ENCODE data around the gene RFNG.

DNA sequence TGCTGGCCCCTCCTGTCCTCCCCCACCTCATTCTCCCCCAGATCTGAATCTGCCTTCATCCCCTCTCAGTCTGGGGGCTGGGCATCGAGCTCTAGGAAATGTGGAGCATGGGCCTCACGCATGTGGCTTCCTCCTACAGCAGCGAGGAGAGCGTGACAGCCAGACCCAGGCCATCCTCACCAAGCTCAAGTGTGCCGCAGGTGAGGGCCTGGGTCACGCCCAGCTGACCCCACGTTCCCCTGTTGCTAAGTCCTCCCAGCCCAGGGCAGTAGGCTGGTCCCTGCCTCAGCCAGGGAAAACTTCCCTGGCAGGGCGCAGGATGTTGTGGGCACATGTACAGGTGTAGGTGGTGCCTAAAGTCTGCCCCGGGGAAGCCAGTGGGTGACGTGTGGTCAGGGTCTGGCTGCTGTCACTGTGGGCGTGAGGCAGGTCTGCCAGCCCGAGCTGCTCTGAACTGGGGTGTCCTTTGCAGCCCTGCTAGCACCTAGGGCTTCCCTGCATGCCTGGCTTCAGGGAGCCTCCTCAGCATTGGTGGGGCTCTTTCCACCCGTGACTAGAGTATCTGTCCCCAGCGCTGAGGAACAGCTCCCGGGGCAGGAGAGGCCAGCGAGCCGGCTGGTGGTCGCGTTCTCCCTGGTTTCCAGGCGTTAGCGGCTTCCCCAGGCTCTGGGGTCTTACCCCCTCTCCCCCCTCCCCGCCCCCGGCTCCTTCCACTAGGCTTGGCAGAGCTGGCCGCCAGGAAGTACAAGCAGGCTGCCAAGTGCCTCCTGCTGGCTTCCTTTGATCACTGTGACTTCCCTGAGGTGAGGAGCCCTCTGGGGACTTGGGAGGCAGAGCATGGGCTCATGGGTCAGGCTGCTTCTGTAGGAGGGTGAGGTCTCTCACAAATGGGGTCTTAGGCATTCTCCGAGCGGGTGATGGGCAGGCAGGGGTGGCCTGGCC, 3.7 kb upstream of the RFNG start:
- TF ChIP-seq, protein P1, sequence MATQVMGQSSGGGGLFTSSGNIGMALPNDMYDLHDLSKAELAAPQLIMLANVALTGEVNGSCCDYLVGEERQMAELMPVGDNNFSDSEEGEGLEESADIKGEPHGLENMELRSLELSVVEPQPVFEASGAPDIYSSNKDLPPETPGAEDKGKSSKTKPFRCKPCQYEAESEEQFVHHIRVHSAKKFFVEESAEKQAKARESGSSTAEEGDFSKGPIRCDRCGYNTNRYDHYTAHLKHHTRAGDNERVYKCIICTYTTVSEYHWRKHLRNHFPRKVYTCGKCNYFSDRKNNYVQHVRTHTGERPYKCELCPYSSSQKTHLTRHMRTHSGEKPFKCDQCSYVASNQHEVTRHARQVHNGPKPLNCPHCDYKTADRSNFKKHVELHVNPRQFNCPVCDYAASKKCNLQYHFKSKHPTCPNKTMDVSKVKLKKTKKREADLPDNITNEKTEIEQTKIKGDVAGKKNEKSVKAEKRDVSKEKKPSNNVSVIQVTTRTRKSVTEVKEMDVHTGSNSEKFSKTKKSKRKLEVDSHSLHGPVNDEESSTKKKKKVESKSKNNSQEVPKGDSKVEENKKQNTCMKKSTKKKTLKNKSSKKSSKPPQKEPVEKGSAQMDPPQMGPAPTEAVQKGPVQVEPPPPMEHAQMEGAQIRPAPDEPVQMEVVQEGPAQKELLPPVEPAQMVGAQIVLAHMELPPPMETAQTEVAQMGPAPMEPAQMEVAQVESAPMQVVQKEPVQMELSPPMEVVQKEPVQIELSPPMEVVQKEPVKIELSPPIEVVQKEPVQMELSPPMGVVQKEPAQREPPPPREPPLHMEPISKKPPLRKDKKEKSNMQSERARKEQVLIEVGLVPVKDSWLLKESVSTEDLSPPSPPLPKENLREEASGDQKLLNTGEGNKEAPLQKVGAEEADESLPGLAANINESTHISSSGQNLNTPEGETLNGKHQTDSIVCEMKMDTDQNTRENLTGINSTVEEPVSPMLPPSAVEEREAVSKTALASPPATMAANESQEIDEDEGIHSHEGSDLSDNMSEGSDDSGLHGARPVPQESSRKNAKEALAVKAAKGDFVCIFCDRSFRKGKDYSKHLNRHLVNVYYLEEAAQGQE (IDR thresholded peaks at IDR 0.05; ENCODE audit: low read depth) = no peak
- TF ChIP-seq POLR2A (IDR thresholded peaks at IDR 0.05; ENCODE audit: borderline replicate concordance, extremely low read depth, insufficient read depth, insufficient read length) = no peak
- TF ChIP-seq, protein P2, sequence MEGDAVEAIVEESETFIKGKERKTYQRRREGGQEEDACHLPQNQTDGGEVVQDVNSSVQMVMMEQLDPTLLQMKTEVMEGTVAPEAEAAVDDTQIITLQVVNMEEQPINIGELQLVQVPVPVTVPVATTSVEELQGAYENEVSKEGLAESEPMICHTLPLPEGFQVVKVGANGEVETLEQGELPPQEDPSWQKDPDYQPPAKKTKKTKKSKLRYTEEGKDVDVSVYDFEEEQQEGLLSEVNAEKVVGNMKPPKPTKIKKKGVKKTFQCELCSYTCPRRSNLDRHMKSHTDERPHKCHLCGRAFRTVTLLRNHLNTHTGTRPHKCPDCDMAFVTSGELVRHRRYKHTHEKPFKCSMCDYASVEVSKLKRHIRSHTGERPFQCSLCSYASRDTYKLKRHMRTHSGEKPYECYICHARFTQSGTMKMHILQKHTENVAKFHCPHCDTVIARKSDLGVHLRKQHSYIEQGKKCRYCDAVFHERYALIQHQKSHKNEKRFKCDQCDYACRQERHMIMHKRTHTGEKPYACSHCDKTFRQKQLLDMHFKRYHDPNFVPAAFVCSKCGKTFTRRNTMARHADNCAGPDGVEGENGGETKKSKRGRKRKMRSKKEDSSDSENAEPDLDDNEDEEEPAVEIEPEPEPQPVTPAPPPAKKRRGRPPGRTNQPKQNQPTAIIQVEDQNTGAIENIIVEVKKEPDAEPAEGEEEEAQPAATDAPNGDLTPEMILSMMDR (IDR thresholded peaks at IDR 0.05 in 2 of 3, conservative IDR thresholded peaks at IDR 0.05 in 1 of 3; ENCODE audit: borderline replicate concordance in 1 of 3, insufficient read depth in 1 of 3, low read depth in 2 of 3, low read length in 2 of 3) = no peak
- no peak for TF ChIP-seq POLR2AphosphoS5 (IDR thresholded peaks at IDR 0.05; ENCODE audit: low read depth, low read length)
- no peak for TF ChIP-seq FOSL1 (IDR thresholded peaks at IDR 0.05; ENCODE audit: low read depth)
- TF ChIP-seq ELF1 (IDR thresholded peaks at IDR 0.05; ENCODE audit: borderline replicate concordance, low read depth) = no peak
- TF ChIP-seq, protein P3, sequence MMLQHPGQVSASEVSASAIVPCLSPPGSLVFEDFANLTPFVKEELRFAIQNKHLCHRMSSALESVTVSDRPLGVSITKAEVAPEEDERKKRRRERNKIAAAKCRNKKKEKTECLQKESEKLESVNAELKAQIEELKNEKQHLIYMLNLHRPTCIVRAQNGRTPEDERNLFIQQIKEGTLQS (IDR thresholded peaks at IDR 0.05) = no peak
- TF ChIP-seq, protein P4, sequence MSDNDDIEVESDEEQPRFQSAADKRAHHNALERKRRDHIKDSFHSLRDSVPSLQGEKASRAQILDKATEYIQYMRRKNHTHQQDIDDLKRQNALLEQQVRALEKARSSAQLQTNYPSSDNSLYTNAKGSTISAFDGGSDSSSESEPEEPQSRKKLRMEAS (IDR thresholded peaks at IDR 0.05) = no peak
- no peak for TF ChIP-seq EZH2phosphoT487 (IDR thresholded peaks at IDR 0.05; ENCODE audit: borderline replicate concordance)
- TF ChIP-seq EZH2 (IDR thresholded peaks at IDR 0.05) = no peak
